Measurements from ENCODE around the gene MYO9B. TPM values are rescaled to one million over a fixed set of nuclear protein-coding genes. Genes with fewer than 3 reads are reported as not detected.
"Not testable (repeated sequence)": the region's sequence is repeated elsewhere in the genome, so short reads cannot be mapped to it uniquely, and the experiment has no call there.

Gene MYO9B
- total RNA-seq, 1 donor from 2014 or later: 35.6 TPM

GRCh38 chr19:17081672-17082630 is 6.4 kb downstream of the MYO9B start:
- DNase-seq (ENCODE audit: low spot score): no peak
- intact Hi-C loops (cut with DNase I): no loop called here

DNA sequence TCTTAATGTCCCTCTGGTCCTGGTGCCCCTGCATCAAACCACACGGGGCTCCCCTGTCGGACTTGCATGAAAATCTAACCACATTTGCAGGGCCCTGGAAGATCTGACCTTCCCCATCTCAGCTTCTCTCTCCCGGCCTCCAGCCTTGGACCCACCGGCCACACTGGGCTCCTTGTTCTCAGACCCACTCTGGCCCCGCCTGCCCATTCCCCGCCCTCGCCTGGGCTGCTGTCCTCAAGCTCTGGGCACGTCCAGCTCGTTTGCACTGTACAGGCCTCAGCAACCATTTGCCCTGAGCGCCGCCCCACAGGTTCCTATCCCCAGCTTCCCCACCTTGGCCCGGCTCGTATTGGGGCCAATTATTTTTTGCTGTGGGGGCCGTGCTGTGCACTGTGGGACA is 10.5 kb downstream of the MYO9B start:
- DNase-seq (ENCODE audit: low spot score): no peak
- intact Hi-C loops (cut with DNase I): no loop called here

GRCh38 chr19:17086834-17087233 is 11.3 kb downstream of the MYO9B start:
- no peak for DNase-seq (ENCODE audit: low spot score)

GRCh38 chr19:17088552-17088951 is 13.0 kb downstream of the MYO9B start:
- intact Hi-C loops (cut with DNase I): no loop called here
- DNase-seq (ENCODE audit: low spot score): no peak

More at GRCh38 chr19:17086834-17087233, 11.3 kb downstream of the MYO9B start:
- intact Hi-C loops (cut with DNase I): no loop called here

DNA sequence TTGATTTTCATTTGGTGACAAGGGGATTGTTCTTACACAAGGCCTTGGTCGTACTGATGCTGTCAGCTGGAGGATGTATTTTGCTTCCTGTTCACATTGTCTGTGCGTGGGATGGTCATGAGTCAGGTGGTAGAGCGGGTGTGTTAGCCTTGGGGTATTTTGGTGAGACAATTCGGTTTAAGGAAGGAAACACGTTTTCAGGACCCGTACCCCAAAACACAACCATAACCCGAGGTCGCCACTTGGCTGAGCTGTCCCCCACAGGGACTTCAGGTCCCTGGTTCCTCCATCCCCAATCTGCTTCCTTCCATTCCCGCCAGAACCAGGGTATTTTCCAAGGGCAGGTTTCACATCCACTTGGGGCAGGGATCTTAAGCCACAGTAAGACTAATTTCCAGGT is 15.0 kb downstream of the MYO9B start:
- no peak for DNase-seq (ENCODE audit: low spot score)
- intact Hi-C loops (cut with DNase I): no loop called here

DNA sequence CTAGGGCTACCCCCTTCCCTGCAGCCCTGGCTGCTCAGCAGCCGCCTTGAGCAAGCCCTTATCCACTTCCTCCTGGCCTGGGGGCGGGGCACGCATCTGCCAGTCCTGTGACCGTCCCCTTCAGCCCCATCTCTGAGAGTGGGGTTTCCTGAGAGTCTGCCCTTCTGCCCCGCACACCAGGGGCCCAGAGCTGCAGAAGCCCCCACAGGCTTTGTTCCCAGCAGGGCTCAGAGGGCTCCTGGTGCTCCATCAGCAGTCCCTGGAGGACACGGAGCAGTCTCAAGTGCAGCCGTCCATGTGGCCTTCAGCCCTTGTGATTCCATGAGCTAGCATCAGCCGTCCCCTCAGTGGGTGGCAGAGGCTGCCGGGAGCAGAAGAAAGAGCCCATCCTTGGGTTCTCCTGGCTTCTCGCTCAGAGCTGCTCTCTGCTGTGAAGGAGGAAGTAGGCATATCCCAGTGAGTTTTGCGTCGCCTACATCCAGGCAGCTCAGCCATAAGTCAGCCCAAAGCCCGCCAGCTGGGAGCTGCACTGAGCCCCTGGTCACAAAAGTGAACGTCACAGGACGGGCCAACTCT is 16.3 kb downstream of the MYO9B start:
- intact Hi-C loops (cut with DNase I): no loop called here
- DNase-seq (ENCODE audit: low spot score): peak; percentile 92

DNA sequence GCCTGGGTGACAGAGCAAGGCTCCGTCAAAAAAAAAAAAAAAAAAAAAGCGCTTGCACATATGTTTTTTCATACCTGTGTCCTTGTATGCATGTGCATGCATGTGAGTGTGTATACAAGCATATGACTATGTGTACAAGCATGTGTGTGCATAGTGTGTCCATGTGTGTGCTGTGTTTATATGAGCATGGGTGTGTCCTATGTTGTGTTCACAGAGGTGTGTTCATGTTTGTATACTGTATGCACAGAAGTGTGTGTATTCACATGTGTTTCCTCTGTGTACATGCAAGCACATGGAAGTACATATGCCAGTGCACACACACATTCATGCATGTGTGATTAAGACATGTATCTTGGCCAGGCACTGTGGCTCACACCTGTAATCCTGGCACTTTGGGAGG is 17.1 kb downstream of the MYO9B start:
- no peak for DNase-seq (ENCODE audit: low spot score)
- intact Hi-C loops (cut with DNase I): no loop called here

- DNase-seq (ENCODE audit: low spot score); intact Hi-C loops (cut with DNase I): not testable (repeated sequence)
These were observed 19.1 kb downstream of the MYO9B start for GRCh38 chr19:17094694-17095093.

DNA sequence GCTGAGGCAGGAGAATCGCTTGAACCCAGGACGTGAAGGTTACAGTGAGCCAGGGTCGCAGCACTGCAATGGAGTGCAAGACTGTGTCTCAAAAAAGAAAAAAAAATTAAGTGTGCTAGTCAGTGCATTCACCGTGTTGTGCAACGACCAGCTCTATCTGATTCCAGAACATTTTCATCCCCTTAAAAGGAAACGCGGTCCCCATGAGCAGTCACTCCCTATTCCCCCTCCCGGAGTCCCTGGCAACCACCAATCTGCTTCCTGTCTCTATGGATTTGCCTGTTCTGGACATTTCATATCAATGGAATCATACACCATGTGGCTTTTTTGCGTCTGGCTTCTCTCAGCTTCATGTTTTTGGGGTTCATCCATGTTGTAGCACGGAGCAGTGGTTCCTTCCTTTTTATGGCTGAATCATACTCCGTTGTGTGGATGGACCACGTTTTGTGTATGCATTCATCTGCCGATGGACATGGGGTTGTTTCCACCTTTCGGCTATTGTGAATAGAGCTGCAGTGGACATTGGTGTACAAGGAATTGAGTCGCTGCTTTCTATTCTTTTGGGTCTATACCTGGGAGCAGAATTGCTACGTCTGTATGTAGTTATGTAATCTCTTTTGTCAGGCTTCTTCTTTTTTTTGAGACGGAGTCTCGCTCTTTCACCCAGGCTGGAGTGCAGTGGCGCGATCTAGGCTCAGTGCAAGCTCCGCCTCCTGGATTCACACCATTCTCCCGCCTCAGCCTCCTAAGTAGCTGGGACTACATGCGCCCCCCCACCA is 19.8 kb downstream of the MYO9B start:
- no peak for DNase-seq (ENCODE audit: low spot score)
- intact Hi-C loops (cut with DNase I): no loop called here

DNA sequence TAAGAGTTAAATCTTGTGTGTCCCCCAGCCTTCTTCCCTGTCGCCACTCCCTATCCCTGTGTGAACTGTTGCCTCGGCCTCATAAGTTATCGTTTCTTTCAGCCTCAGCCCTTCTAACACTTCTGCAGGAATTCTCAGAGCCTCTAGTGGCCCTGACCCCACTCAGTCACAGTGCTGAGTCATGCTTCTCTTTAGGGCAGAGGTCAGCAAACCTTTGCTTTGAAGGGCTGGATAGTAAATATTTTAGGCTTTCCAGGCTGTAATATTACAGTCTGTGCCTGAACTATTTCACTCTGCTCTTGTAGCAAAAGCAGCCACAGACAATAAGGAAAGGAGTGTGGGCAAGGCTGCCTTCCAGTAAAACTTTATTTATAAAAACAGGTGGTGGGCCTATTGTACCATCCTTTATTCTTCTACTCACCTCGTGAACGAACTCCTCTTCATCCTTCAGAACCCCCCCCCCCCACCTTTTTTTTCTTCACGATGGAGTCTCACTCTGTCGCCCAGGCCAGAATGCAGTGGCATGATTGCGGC is 22.1 kb downstream of the MYO9B start:
- intact Hi-C loops (cut with DNase I): no loop called here
- no peak for DNase-seq (ENCODE audit: low spot score)

DNA sequence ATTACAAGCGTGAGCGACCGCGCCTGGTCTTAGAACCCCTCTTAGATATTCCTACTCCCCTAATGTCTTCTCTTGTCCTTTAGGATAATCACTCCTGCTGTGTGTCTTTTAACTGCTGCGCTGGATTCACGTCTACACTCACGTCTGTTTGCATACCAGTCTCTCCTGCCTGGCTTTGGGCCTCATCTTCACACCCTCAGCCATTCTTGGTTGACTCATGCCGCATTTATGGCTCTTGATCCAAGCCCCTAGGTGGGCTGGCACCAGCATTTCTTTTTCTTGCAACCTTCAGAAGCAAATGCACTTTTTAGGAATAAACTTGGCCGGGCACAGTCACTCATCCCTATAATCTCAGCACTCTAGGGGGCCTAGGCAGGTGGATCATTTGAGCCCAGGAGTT is 22.7 kb downstream of the MYO9B start:
- DNase-seq (ENCODE audit: low spot score): no peak
- intact Hi-C loops (cut with DNase I): no loop called here

- intact Hi-C loops (cut with DNase I): no loop called here
- DNase-seq (ENCODE audit: low spot score): no peak
These were observed 26.4 kb downstream of the MYO9B start for GRCh38 chr19:17101686-17102628.

- intact Hi-C loops (cut with DNase I): no loop called here
- DNase-seq (ENCODE audit: low spot score): no peak
These were observed 27.6 kb downstream of the MYO9B start for GRCh38 chr19:17103177-17103576.

GRCh38 chr19:17104679-17105078 is 29.1 kb downstream of the MYO9B start:
- intact Hi-C loops (cut with DNase I): no loop called here
- no peak for DNase-seq (ENCODE audit: low spot score)

DNA sequence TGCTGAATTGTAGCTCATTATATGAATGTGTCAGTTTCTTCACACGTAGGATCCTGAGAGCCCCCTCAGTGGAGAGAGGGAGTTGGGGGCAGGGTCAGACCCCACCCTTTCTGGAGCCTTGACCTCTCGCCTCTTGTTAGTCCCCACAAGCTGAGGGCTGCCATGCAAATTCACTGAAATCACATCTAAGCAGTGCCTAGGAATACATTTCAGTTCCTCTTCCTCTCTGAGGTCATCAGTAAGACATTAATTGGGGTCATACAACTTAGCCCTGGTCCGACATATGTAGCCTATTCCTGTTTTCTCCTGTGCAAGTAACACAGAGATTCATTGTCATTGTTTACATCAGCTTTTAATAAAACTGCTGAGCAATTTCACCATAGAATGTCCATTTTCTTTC is 30.0 kb downstream of the MYO9B start:
- intact Hi-C loops (cut with DNase I): no loop called here
- DNase-seq (ENCODE audit: low spot score): no peak

GRCh38 chr19:17106964-17107363 is 31.4 kb downstream of the MYO9B start:
- intact Hi-C loops (cut with DNase I): loop anchor here (1.0 kb wide), 1 partner anchor 27 kb away; no protein-coding TSS in a partner anchor
- not testable (repeated sequence) for DNase-seq (ENCODE audit: low spot score)

- intact Hi-C loops (cut with DNase I): loop anchor here (1.0 kb wide), 1 partner anchor 27 kb away; no protein-coding TSS in a partner anchor
These were observed 32.2 kb downstream of the MYO9B start for GRCh38 chr19:17107546-17108452.

GRCh38 chr19:17108453-17108784 is 32.8 kb downstream of the MYO9B start:
- intact Hi-C loops (cut with DNase I): no loop called here
- no peak for DNase-seq (ENCODE audit: low spot score)

More at GRCh38 chr19:17107546-17108452, 32.2 kb downstream of the MYO9B start:
- peak; percentile 90 for DNase-seq (ENCODE audit: low spot score)

All from cardiac septum (tissue), 1 donor.